22Rv1 (cell line): ENCODE data around the gene TUBB1.

Experiments used
- H3K27ac ChIP-seq: fragments of 450-650 bp; 2 replicates; pipeline ENCODE4 v1.5.1; 2017
- ZFX ChIP-seq: fragments of 450-650 bp; IDR thresholded peaks from 2 replicates; pipeline ENCODE4 v1.6.1; 2017; ENCODE audit warnings: antibody characterized with exemption, borderline replicate concordance
- TF ChIP-seq, protein P1 (sequence below): fragments of 450-650 bp; IDR thresholded peaks from 2 replicates; pipeline ENCODE4 v1.5.1; 2017; ENCODE audit warnings: mild to moderate bottlenecking

Gene TUBB1

GRCh38 chr20:59047938-59048680, 28.9 kb downstream of the TUBB1 start:
- no peak for TF ChIP-seq ZFX
- TF ChIP-seq, protein P1, sequence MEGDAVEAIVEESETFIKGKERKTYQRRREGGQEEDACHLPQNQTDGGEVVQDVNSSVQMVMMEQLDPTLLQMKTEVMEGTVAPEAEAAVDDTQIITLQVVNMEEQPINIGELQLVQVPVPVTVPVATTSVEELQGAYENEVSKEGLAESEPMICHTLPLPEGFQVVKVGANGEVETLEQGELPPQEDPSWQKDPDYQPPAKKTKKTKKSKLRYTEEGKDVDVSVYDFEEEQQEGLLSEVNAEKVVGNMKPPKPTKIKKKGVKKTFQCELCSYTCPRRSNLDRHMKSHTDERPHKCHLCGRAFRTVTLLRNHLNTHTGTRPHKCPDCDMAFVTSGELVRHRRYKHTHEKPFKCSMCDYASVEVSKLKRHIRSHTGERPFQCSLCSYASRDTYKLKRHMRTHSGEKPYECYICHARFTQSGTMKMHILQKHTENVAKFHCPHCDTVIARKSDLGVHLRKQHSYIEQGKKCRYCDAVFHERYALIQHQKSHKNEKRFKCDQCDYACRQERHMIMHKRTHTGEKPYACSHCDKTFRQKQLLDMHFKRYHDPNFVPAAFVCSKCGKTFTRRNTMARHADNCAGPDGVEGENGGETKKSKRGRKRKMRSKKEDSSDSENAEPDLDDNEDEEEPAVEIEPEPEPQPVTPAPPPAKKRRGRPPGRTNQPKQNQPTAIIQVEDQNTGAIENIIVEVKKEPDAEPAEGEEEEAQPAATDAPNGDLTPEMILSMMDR = no peak
- no peak overlapping the region for H3K27ac ChIP-seq

- H3K27ac ChIP-seq = no peak overlapping the region
- TF ChIP-seq, protein P1 = no peak
- no peak for TF ChIP-seq ZFX
Measured at GRCh38 chr20:59048681-59049030, 29.4 kb downstream of the TUBB1 start.

GRCh38 chr20:59050437-59050836, 31.2 kb downstream of the TUBB1 start:
- H3K27ac ChIP-seq = no peak overlapping the region
- TF ChIP-seq, protein P1 = no peak
- no peak for TF ChIP-seq ZFX

- H3K27ac ChIP-seq = no peak overlapping the region
- no peak for TF ChIP-seq ZFX
- TF ChIP-seq, protein P1 = no peak
Measured at GRCh38 chr20:59051666-59052185, 32.5 kb downstream of the TUBB1 start.

- TF ChIP-seq, protein P1 = peak; percentile 30
- TF ChIP-seq ZFX = no peak
- H3K27ac ChIP-seq = no peak overlapping the region
Measured at GRCh38 chr20:59055302-59055701, 36.1 kb downstream of the TUBB1 start.

DNA sequence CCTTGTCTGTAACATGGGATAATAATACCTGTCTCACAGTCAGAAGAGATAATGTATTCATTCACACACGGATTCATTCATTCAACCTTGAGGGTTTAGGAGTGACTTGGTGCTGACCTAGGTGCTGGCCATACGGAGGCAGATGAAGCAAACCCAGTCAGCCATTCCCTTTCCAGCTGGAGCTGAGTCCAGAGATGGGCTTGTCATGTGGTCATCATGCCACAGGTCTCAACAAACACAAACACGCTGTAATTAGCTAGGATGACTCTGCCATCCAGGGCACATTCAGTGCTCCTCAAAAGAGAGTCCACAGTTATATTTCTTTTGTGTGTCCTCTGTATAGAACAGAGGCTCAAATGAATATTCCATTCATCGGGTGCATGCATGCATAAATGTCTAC, 42.9 kb downstream of the TUBB1 start:
- TF ChIP-seq, protein P1 = no peak
- no peak for TF ChIP-seq ZFX
- no peak overlapping the region for H3K27ac ChIP-seq

DNA sequence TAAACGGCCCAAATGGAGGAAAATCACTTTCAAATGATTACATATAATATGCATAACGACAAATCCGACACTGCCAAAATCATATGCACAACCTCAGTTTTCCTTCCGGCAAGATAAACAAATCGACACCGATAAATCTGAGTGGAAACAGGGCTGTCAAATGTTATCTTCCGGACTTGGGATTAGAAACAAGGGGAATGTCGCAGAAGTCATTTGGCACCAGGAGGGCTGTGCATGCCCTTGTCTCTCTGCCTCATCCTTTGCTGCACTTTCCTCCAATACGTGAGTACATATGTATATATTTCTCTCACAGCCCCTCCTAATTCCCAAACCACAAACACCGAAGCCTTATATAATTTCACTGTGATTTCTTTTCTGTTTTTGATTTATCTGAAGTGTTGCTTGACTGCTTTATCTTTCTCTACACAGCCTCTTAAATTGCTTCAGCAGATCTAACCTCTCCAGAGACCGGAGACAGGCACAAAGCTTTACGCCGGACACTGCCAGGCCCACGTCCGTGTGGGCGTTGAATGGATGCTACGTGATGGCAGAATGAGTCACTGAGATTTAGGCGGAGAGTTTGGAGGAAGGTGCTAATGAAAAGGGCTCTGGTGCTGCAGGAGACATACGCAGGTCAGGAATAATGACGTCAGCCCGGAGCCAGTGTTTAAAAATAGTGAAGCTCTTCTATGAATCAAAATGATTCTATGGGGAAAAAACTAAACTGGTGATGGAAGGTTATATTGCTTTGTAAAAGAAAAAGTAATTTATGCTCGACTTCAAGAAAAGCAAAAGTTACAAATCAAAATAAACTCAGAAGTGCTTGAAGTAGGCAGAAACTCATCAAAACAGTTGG, 44.4 kb downstream of the TUBB1 start:
- no peak overlapping the region for H3K27ac ChIP-seq
- TF ChIP-seq, protein P1 = no peak
- TF ChIP-seq ZFX = no peak
